Neural progenitor cell (in vitro differentiated cells): ENCODE measurements around the gene KRT78. TPM values are rescaled to one million over a fixed set of nuclear protein-coding genes. Genes with fewer than 3 reads are reported as not detected.

Experiments
- DNase-seq: peaks from one replicate; pipeline ENCODE4 v3.0.0-alpha.2; 2016; ENCODE audit warnings: low spot score
- H2AFZ ChIP-seq: fragments of 200-600 bp; sonication (generic); replicated peaks from 2 replicates; pipeline ENCODE4 v1.6.1; 2016; ENCODE audit warnings: antibody characterized with exemption
- H3F3A ChIP-seq: fragments of 200-600 bp; sonication (generic); 2 replicates; pipeline ENCODE4 v1.6.1; 2016; ENCODE audit warnings: antibody characterized with exemption, low read depth
- H3K27ac ChIP-seq: fragments of 200-600 bp; sonication (generic); 2 replicates; pipeline ENCODE4 v1.5.1; 2016; ENCODE audit warnings: mild to moderate bottlenecking
- H3K27me3 ChIP-seq: fragments of 200-600 bp; sonication (generic); 2 replicates; pipeline ENCODE4 v1.6.1; 2016; ENCODE audit warnings: mild to moderate bottlenecking, moderate library complexity
- H3K36me3 ChIP-seq: fragments of 200-600 bp; sonication (generic); 2 replicates; pipeline ENCODE4 v1.5.1; 2016
- H3K4me1 ChIP-seq: fragments of 200-600 bp; sonication (generic); 2 replicates; pipeline ENCODE4 v1.6.1; 2016; ENCODE audit warnings: mixed run types
- H3K4me2 ChIP-seq: fragments of 200-600 bp; sonication (generic); 2 replicates; pipeline ENCODE4 v1.6.1; 2016
- H3K4me3 ChIP-seq: fragments of 200-600 bp; sonication (generic); 2 replicates; pipeline ENCODE4 v1.5.1; 2016
- H3K79me2 ChIP-seq: fragments of 200-600 bp; sonication (generic); 2 replicates; pipeline ENCODE4 v1.6.1; 2016; ENCODE audit warnings: low read depth
- H3K9ac ChIP-seq: fragments of 200-600 bp; sonication (generic); 2 replicates; pipeline ENCODE4 v1.6.1; 2016
- H3K9me3 ChIP-seq: fragments of 200-600 bp; sonication (generic); 2 replicates; pipeline ENCODE4 v1.5.1; 2016; ENCODE audit warnings: low read depth
- H4K20me1 ChIP-seq: fragments of 200-600 bp; sonication (generic); 2 replicates; pipeline ENCODE4 v1.6.1; 2016; ENCODE audit warnings: low read depth
- H3K27ac Mint-ChIP-seq: 3 replicates; pipeline ENCODE4 v1.8.0; 2021; ENCODE audit warnings: mixed read lengths
- H3K27me3 Mint-ChIP-seq: 2 replicates; pipeline ENCODE4 v1.8.0; 2022; ENCODE audit warnings: low read depth, mild to moderate bottlenecking, inconsistent platforms, moderate library complexity, mixed read lengths; ENCODE audit not compliant: insufficient read depth
- H3K36me3 Mint-ChIP-seq: 3 replicates; pipeline ENCODE4 v1.8.0; 2021; ENCODE audit warnings: mixed read lengths
- H3K4me1 Mint-ChIP-seq: 3 replicates; pipeline ENCODE4 v1.8.0; 2021; ENCODE audit warnings: mixed read lengths
- H3K4me3 Mint-ChIP-seq: 3 replicates; pipeline ENCODE4 v1.8.0; 2021; ENCODE audit warnings: mild to moderate bottlenecking, moderate library complexity, mixed read lengths
- H3K9me3 Mint-ChIP-seq: 3 replicates; pipeline ENCODE4 v1.8.0; 2020; ENCODE audit warnings: mixed read lengths
- CTCF ChIP-seq: fragments of 200-600 bp; sonication (generic); IDR thresholded peaks from 2 replicates; pipeline ENCODE4 v1.5.1; 2017; ENCODE audit warnings: antibody characterized with exemption, mild to moderate bottlenecking
- EZH2 ChIP-seq: fragments of 200-600 bp; sonication (generic); IDR thresholded peaks from 2 replicates; pipeline ENCODE4 v1.6.1; 2017; ENCODE audit warnings: antibody characterized with exemption, mild to moderate bottlenecking, moderate library complexity
- EZH2phosphoT487 ChIP-seq: fragments of 200-600 bp; sonication (generic); IDR thresholded peaks from 2 replicates; pipeline ENCODE4 v1.6.1; 2017; ENCODE audit warnings: antibody characterized with exemption
- total RNA-seq: library from RNA; depleted of rRNA; stranded (reverse); fragments of >200 nt; gene quantifications from 2 replicates; pipeline ENCODE4 v1.2.3, GENCODE V29; 2015; ENCODE audit warnings: low replicate concordance

Gene KRT78
- total RNA-seq, result not detected in 2 replicates

GRCh38 chr12:52848661-52849255 is at the start of gene KRT78:
TSS of gene KRT78 (minus strand) at chr12:52848994. CDS start at chr12:52848930, 64 bp downstream.
- H3K4me1 Mint-ChIP-seq, result peaks cover 3% of the 10 kb centered on the region
- no peaks in the 10 kb centered on the region for H3F3A ChIP-seq
- H3K27ac ChIP-seq, result no peak within 1 kb of the TSS
- H3K4me2 ChIP-seq, result no peak within 1 kb of the TSS
- no peaks in the 10 kb centered on the region for H3K36me3 Mint-ChIP-seq
- H3K4me1 ChIP-seq, result no peaks in the 10 kb centered on the region
- H3K27me3 Mint-ChIP-seq, result peaks cover 7% of the 10 kb centered on the region
- no peaks in the 10 kb centered on the region for H3K27me3 ChIP-seq
- H3K4me3 Mint-ChIP-seq, result no peak within 1 kb of the TSS
- TF ChIP-seq CTCF, result no peak
- no peak for TF ChIP-seq EZH2phosphoT487
- TF ChIP-seq EZH2, result no peak
- no peaks in the 10 kb centered on the region for H3K36me3 ChIP-seq
- no peak within 1 kb of the TSS for H2AFZ ChIP-seq
- no peak within 1 kb of the TSS for H3K9ac ChIP-seq
- no peaks in the 10 kb centered on the region for H4K20me1 ChIP-seq
- no peaks in the 10 kb centered on the region for H3K79me2 ChIP-seq
- DNase-seq, result no peak
- H3K27ac Mint-ChIP-seq, result no peak within 1 kb of the TSS
- no peak within 1 kb of the TSS for H3K4me3 ChIP-seq
- H3K9me3 ChIP-seq, result no peaks in the 10 kb centered on the region
- no peaks in the 10 kb centered on the region for H3K9me3 Mint-ChIP-seq

GRCh38 chr12:52896190-52897100 is 47.7 kb upstream of the KRT78 start:
- Histone ChIP-seq H2AFZ (no peak overlapping the region), H3K9me3 (no peaks in the 10 kb centered on the region), H3K36me3 (no peaks in the 10 kb centered on the region), H3K27me3 (no peaks in the 10 kb centered on the region), H3K4me2 (no peak overlapping the region), H4K20me1 (no peaks in the 10 kb centered on the region), H3F3A (no peaks in the 10 kb centered on the region), H3K79me2 (no peaks in the 10 kb centered on the region), H3K4me3 (no peak overlapping the region), H3K4me1 (no peaks in the 10 kb centered on the region), H3K27ac (no peak overlapping the region), H3K9ac (no peak overlapping the region)
- DNase-seq, result no peak
- Mint-ChIP-seq H3K36me3 (peaks cover 7% of the 10 kb centered on the region), H3K9me3 (peaks cover 3% of the 10 kb centered on the region), H3K27ac (peak overlapping the region; percentile 54), H3K4me1 (no peaks in the 10 kb centered on the region), H3K27me3 (peaks cover 4% of the 10 kb centered on the region), H3K4me3 (no peak overlapping the region)
- no peak for TF ChIP-seq CTCF
- TF ChIP-seq EZH2, result no peak
- TF ChIP-seq EZH2phosphoT487, result no peak

GRCh38 chr12:52895726-52896189 is 47.0 kb upstream of the KRT78 start:
- Histone ChIP-seq H3F3A (no peaks in the 10 kb centered on the region), H3K27me3 (no peaks in the 10 kb centered on the region), H3K4me1 (no peaks in the 10 kb centered on the region), H3K4me2 (no peak overlapping the region), H3K27ac (no peak overlapping the region), H3K4me3 (no peak overlapping the region), H3K9me3 (no peaks in the 10 kb centered on the region), H3K79me2 (no peaks in the 10 kb centered on the region), H4K20me1 (no peaks in the 10 kb centered on the region), H2AFZ (no peak overlapping the region), H3K36me3 (no peaks in the 10 kb centered on the region), H3K9ac (no peak overlapping the region)
- DNase-seq, result no peak
- Mint-ChIP-seq H3K27me3 (peaks cover 4% of the 10 kb centered on the region), H3K27ac (peak overlapping the region; percentile 25), H3K4me1 (no peaks in the 10 kb centered on the region), H3K36me3 (peaks cover 5% of the 10 kb centered on the region), H3K9me3 (peaks cover 3% of the 10 kb centered on the region), H3K4me3 (no peak overlapping the region)
- no peak for TF ChIP-seq CTCF
- no peak for TF ChIP-seq EZH2
- no peak for TF ChIP-seq EZH2phosphoT487
